Fibroblast of lung (primary cell): Measurements from ENCODE around the gene SPTBN2. TPM values are rescaled to one million over a fixed set of nuclear protein-coding genes. Genes with fewer than 3 reads are reported as not detected.

Experiments
- DNase-seq, 2 donors: peaks; one replicate each; pipeline versions ENCODE4 v3.0.0 to v3.0.0-alpha.2; 2010; ENCODE audit warnings: low read depth in 2 of 2
- H2AFZ ChIP-seq: 2 replicates; pipeline ENCODE4 v1.5.1; 2012; ENCODE audit warnings: low read length, control low read depth, inconsistent platforms
- H3K27ac ChIP-seq: 2 replicates; pipeline ENCODE4 v1.5.1; 2011; ENCODE audit warnings: low read length, control low read depth; ENCODE audit not compliant: insufficient read depth
- H3K27me3 ChIP-seq: 2 replicates; pipeline ENCODE4 v1.5.1; 2011; ENCODE audit warnings: mild to moderate bottlenecking, low read length; ENCODE audit not compliant: control insufficient read depth, insufficient read depth
- H3K36me3 ChIP-seq: 2 replicates; pipeline ENCODE4 v1.5.1; 2011; ENCODE audit warnings: low read length; ENCODE audit not compliant: control insufficient read depth, insufficient read depth
- H3K4me1 ChIP-seq: 2 replicates; pipeline ENCODE4 v1.5.1; 2011; ENCODE audit warnings: low read length; ENCODE audit not compliant: control insufficient read depth, insufficient read depth; ENCODE audit errors: extremely low read depth
- H3K4me2 ChIP-seq: 2 replicates; pipeline ENCODE4 v1.5.1; 2011; ENCODE audit warnings: low read length, control low read depth; ENCODE audit not compliant: insufficient read depth; ENCODE audit errors: extremely low read depth
- H3K4me3 ChIP-seq, 4 experiments: fragments of 200-600 bp in 1 of 4; sonication (generic) in 1 of 4; replicated peaks in 1 of 4; 2 replicates each; pipeline ENCODE4 v1.5.1; 2011 to 2016; ENCODE audit warnings: low read length in 4 of 4, low read depth in 3 of 4, mild to moderate bottlenecking in 3 of 4, control low read depth in 2 of 4, inconsistent platforms in 1 of 4, mixed read lengths in 1 of 4; ENCODE audit not compliant: insufficient read depth in 1 of 4; ENCODE audit errors: control extremely low read depth in 1 of 4
- H3K79me2 ChIP-seq: 2 replicates; pipeline ENCODE4 v1.5.1; 2012; ENCODE audit warnings: mild to moderate bottlenecking, low read length, inconsistent platforms; ENCODE audit not compliant: control insufficient read depth, insufficient read depth
- H3K9ac ChIP-seq: 2 replicates; pipeline ENCODE4 v1.5.1; 2011; ENCODE audit warnings: mild to moderate bottlenecking, low read length, control low read depth; ENCODE audit not compliant: insufficient read depth
- H3K9me3 ChIP-seq: 2 replicates; pipeline ENCODE4 v1.5.1; 2012; ENCODE audit warnings: low read depth, low read length; ENCODE audit not compliant: control insufficient read depth, insufficient read depth
- H4K20me1 ChIP-seq: 2 replicates; pipeline ENCODE4 v1.5.1; 2011; ENCODE audit warnings: low read length; ENCODE audit not compliant: control insufficient read depth, insufficient read depth; ENCODE audit errors: extremely low read depth
- EZH2 ChIP-seq: IDR thresholded peaks from 2 replicates; pipeline ENCODE4 v1.5.1; 2012; ENCODE audit warnings: low read length, control low read depth, mild to moderate bottlenecking; ENCODE audit errors: missing control alignments
- polyA plus RNA-seq, 2 donors: library from polyadenylated mRNA; depleted of rRNA in 1 of 2; stranded (reverse) in 1 of 2; unstranded in 1 of 2; fragments of >200 nt; gene quantifications; 2 replicates each; pipeline ENCODE4 v1.2.1, GENCODE V29; 2011 to 2012; ENCODE audit warnings: missing spikeins in 1 of 2
- total RNA-seq: library from RNA; depleted of rRNA; stranded (reverse); fragments of >200 nt; gene quantifications from 2 replicates; pipeline ENCODE4 v1.2.1, GENCODE V29; 2014
- TF ChIP-seq, protein P1 (sequence below), 2 donors: IDR thresholded peaks in 1 of 2; conservative IDR thresholded peaks in 1 of 2; 1 replicate in 1 of 2; 2 replicates in 1 of 2; pipeline ENCODE4 v1.5.1; 2011 to 2012; ENCODE audit warnings: low read length in 2 of 2, control low read depth in 1 of 2, inconsistent platforms in 1 of 2, low read depth in 1 of 2, mild to moderate bottlenecking in 1 of 2

Gene SPTBN2
- total and polyA plus RNA-seq, 2 donors (not counting 1 experiment from before 2014, with no cell fraction given): 0.09 to 0.99 TPM

DNA sequence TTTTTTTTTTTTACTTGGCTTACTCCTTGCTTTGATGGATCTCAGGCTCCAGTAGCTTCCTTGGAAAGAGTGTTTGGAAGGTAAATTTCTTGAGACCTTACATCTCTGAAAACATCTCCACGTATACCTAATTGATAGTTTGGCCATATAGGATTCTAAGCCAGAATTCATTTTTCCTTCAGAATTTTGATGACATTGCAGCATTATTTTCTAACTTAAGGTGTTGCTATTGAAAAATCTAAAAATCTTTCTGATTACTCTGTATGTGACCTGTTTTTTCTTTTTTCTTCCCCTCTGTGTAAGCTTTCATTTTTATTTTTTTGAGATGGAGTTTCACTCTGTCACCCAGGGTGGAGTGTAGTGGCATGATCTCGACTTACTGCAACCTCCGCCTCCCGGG lies 23.1 kb upstream of the SPTBN2 start:
- no peaks in the 10 kb centered on the region for H3K36me3 ChIP-seq
- H4K20me1 ChIP-seq: no peaks in the 10 kb centered on the region
- no peaks in the 10 kb centered on the region for H3K27me3 ChIP-seq
- no peak overlapping the region for H3K27ac ChIP-seq
- H3K4me2 ChIP-seq: no peak overlapping the region
- H3K79me2 ChIP-seq: no peaks in the 10 kb centered on the region
- H3K9ac ChIP-seq: no peak overlapping the region
- DNase-seq: no peak
- H2AFZ ChIP-seq: no peak overlapping the region
- TF ChIP-seq, protein P1, sequence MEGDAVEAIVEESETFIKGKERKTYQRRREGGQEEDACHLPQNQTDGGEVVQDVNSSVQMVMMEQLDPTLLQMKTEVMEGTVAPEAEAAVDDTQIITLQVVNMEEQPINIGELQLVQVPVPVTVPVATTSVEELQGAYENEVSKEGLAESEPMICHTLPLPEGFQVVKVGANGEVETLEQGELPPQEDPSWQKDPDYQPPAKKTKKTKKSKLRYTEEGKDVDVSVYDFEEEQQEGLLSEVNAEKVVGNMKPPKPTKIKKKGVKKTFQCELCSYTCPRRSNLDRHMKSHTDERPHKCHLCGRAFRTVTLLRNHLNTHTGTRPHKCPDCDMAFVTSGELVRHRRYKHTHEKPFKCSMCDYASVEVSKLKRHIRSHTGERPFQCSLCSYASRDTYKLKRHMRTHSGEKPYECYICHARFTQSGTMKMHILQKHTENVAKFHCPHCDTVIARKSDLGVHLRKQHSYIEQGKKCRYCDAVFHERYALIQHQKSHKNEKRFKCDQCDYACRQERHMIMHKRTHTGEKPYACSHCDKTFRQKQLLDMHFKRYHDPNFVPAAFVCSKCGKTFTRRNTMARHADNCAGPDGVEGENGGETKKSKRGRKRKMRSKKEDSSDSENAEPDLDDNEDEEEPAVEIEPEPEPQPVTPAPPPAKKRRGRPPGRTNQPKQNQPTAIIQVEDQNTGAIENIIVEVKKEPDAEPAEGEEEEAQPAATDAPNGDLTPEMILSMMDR (conservative IDR thresholded peaks at IDR 0.05 in 1 of 2, IDR thresholded peaks at IDR 0.05 in 1 of 2; ENCODE audit: low read depth in 1 of 2, low read length in 2 of 2): no peak
- TF ChIP-seq EZH2: no peak
- H3K4me1 ChIP-seq: no peaks in the 10 kb centered on the region
- H3K9me3 ChIP-seq: no peaks in the 10 kb centered on the region
- H3K4me3 ChIP-seq: no peak overlapping the region

DNA sequence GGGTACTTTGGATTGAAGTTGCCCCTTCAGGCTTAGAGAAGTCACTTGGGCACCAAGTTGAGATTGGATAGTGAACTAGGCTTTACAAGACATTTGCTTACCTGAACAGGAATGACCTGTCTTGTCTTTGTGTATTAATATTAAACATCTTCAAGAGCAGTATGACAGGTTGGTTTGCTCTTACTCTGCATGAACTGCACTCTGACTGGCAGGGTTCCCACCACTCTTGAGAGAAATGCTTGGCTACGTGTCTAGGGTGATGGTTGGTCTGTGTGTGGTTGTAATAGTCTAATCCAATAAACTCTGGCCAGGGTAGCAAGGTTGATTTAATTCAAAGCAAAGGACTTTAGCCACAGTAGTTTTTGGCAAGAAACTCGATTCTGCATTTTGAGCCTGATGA lies 20.1 kb upstream of the SPTBN2 start:
- Histone ChIP-seq H3K4me2 (no peak overlapping the region), H3K4me3 (no peak overlapping the region), H3K36me3 (no peaks in the 10 kb centered on the region), H3K27me3 (no peaks in the 10 kb centered on the region), H3K4me1 (no peaks in the 10 kb centered on the region), H3K27ac (no peak overlapping the region), H3K9ac (no peak overlapping the region), H4K20me1 (no peaks in the 10 kb centered on the region), H2AFZ (no peak overlapping the region), H3K79me2 (peaks cover 3% of the 10 kb centered on the region), H3K9me3 (no peaks in the 10 kb centered on the region)
- no peak for DNase-seq
- no peak for TF ChIP-seq EZH2
- TF ChIP-seq, protein P1 (conservative IDR thresholded peaks at IDR 0.05 in 1 of 2, IDR thresholded peaks at IDR 0.05 in 1 of 2; ENCODE audit: low read depth in 1 of 2, low read length in 2 of 2): no peak

DNA sequence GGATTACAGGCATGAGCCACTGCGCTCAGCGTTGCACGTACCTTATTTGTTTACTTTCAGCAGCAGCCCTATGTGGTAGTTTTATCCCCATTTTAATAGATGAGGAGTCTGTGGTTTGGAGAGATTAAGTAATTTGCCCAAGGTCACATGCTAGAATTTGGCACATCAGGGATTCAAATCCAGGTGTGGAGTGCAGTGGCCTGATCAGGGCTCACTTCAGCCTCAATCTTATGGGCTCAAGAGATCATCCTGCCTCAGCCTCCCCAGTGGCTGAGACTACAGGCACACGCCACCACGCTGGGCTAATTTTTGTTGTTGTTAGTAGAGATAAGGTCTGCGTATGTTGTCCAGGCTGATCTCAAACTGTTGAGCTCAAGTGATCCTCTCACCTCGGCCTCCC lies 18.5 kb upstream of the SPTBN2 start:
- H3K4me1 ChIP-seq: no peaks in the 10 kb centered on the region
- H4K20me1 ChIP-seq: no peaks in the 10 kb centered on the region
- no peaks in the 10 kb centered on the region for H3K9me3 ChIP-seq
- no peaks in the 10 kb centered on the region for H3K36me3 ChIP-seq
- no peak overlapping the region for H3K9ac ChIP-seq
- TF ChIP-seq EZH2: no peak
- TF ChIP-seq, protein P1 (conservative IDR thresholded peaks at IDR 0.05 in 1 of 2, IDR thresholded peaks at IDR 0.05 in 1 of 2; ENCODE audit: low read depth in 1 of 2, low read length in 2 of 2): no peak
- H3K27me3 ChIP-seq: no peaks in the 10 kb centered on the region
- no peak overlapping the region for H3K4me3 ChIP-seq
- no peak for DNase-seq
- H3K4me2 ChIP-seq: no peak overlapping the region
- no peak overlapping the region for H3K27ac ChIP-seq
- peaks cover 3% of the 10 kb centered on the region for H3K79me2 ChIP-seq
- no peak overlapping the region for H2AFZ ChIP-seq
